Astrocyte (in vitro differentiated cells and primary cell): ENCODE data around the gene TBCA.

Experiments
- CTCF ChIP-seq: IDR thresholded peaks from 2 replicates; pipeline ENCODE4 v1.5.1; 2011; ENCODE audit warnings: low read depth, mild to moderate bottlenecking, inconsistent platforms, low read length, moderate library complexity; ENCODE audit not compliant: insufficient read depth
- EZH2 ChIP-seq: IDR thresholded peaks from 2 replicates; pipeline ENCODE4 v1.6.1; 2012; ENCODE audit warnings: mild to moderate bottlenecking, low read length, inconsistent platforms; ENCODE audit not compliant: insufficient read depth

GRCh38 chr5:77784735-77785134, 8.6 kb upstream of the TBCA start:
- TF ChIP-seq CTCF = no peak
- TF ChIP-seq EZH2 = no peak
